CD4-positive, alpha-beta T cell (primary cell): ENCODE measurements around the gene ANKRD37. TPM values are rescaled to one million over a fixed set of nuclear protein-coding genes. Genes with fewer than 3 reads are reported as not detected.

Experiments used
- ATAC-seq: fragments of 200-7000 bp; cut with Tn5 transposase; one replicate; pipeline ENCODE4 v1.10.0; 2022; ENCODE audit warnings: mild to moderate bottlenecking; ENCODE audit not compliant: poor library complexity
- CTCF ChIA-PET: fragments of 350-600 bp; sonication (Branson Sonifier 250); formaldehyde crosslinking; loops from one replicate; lab custom pipeline; 2021; ENCODE audit warnings: antibody characterized with exemption, inconsistent platforms; lab: Charles Lee
- POLR2A ChIA-PET: fragments of 350-600 bp; sonication (Branson Sonifier 250); formaldehyde crosslinking; loops from one replicate; lab custom pipeline; 2021; ENCODE audit warnings: antibody characterized with exemption, inconsistent platforms; lab: Charles Lee
- DNase-seq, 14 experiments: peaks; one replicate each; pipeline ENCODE4 v3.0.0-alpha.2; 2013 to 2020; ENCODE audit warnings: mixed read lengths in 2 of 14
- H3K27ac ChIP-seq, 2 donors: one replicate each; pipeline versions ENCODE4 v1.5.1 to v1.7.0; 2013; ENCODE audit warnings: low read length in 2 of 2, low read depth in 1 of 2, mild to moderate bottlenecking in 1 of 2
- H3K27me3 ChIP-seq, 2 experiments: 1 replicate in 1 of 2; 2 replicates in 1 of 2; pipeline versions ENCODE4 v1.6.1 to v1.7.0; 2013; ENCODE audit warnings: low read length in 2 of 2, control low read depth in 1 of 2, mild to moderate bottlenecking in 1 of 2, moderate library complexity in 1 of 2; ENCODE audit not compliant: insufficient read depth in 2 of 2, control insufficient read depth in 1 of 2
- H3K36me3 ChIP-seq: one replicate; pipeline ENCODE4 v1.6.1; 2013; ENCODE audit warnings: low read length, control low read depth; ENCODE audit not compliant: insufficient read depth
- H3K4me1 ChIP-seq: one replicate; pipeline ENCODE4 v1.6.1; 2013; ENCODE audit warnings: low read length, control low read depth; ENCODE audit not compliant: insufficient read depth
- H3K4me3 ChIP-seq: one replicate; pipeline ENCODE4 v1.5.1; 2013; ENCODE audit warnings: mild to moderate bottlenecking, low read length, moderate library complexity
- H3K9me3 ChIP-seq, 2 experiments: 1 replicate in 1 of 2; 2 replicates in 1 of 2; pipeline versions ENCODE4 v1.6.1 to v1.7.0; 2013; ENCODE audit warnings: low read length in 2 of 2, mild to moderate bottlenecking in 2 of 2, control low read depth in 1 of 2, moderate library complexity in 1 of 2; ENCODE audit not compliant: control insufficient read depth in 1 of 2, insufficient read depth in 1 of 2
- H3K27ac Mint-ChIP-seq: one replicate; pipeline ENCODE4 v1.8.0; 2020; ENCODE audit warnings: mixed read lengths
- H3K27me3 Mint-ChIP-seq: one replicate; pipeline ENCODE4 v1.8.0; 2021; ENCODE audit warnings: mixed read lengths
- H3K36me3 Mint-ChIP-seq: one replicate; pipeline ENCODE4 v1.8.0; 2021; ENCODE audit warnings: low read depth, mixed read lengths
- H3K4me1 Mint-ChIP-seq: one replicate; pipeline ENCODE4 v1.8.0; 2021; ENCODE audit warnings: low read depth, mixed read lengths
- H3K4me3 Mint-ChIP-seq: one replicate; pipeline ENCODE4 v1.8.0; 2020; ENCODE audit warnings: mild to moderate bottlenecking, mixed read lengths
- H3K9me3 Mint-ChIP-seq: one replicate; pipeline ENCODE4 v1.8.0; 2020; ENCODE audit warnings: mixed read lengths
- CTCF ChIP-seq: fragments of 200-600 bp; IDR thresholded peaks from one replicate; pipeline ENCODE4 v1.8.0; 2022; ENCODE audit warnings: antibody characterized with exemption, mild to moderate bottlenecking
- intact Hi-C, 2 experiments: fragments of 100-400 bp; cut with DNase I in 1 of 2; cut with micrococcal nuclease in 1 of 2; formaldehyde crosslinking; loops; one replicate each; pipeline versions ENCODE4 v1.15.1 to v1.9.0; 2023 to 2025; cut with DNase I, micrococcal nuclease
- total RNA-seq, 174 experiments: library from RNA in 2 of 174; stranded (reverse) in 2 of 174; gene quantifications; one replicate each; pipeline ENCODE4 v1.2.3 and lab custom pipeline; 2021 to 2026

The ANKRD37 gene
- total RNA-seq, 2 experiments from 2014 or later: 10.3 to 11.6 TPM

- ATAC-seq: no peak
- peaks cover 5% of the 10 kb centered on the region for H3K36me3 ChIP-seq
- DNase-seq: no peak
- Mint-ChIP-seq H3K9me3 (no peaks in the 10 kb centered on the region), H3K36me3 (peaks cover 50% of the 10 kb centered on the region), H3K27ac (no peak overlapping the region), H3K4me1 (no peaks in the 10 kb centered on the region), H3K27me3 (no peaks in the 10 kb centered on the region), H3K4me3 (no peak overlapping the region)
- ChIA-PET POLR2A (no interaction called here), CTCF (no interaction called here)
- intact Hi-C loops: no loop called here
- H3K9me3 ChIP-seq: no peaks in the 10 kb centered on the region
- no peak overlapping the region for H3K4me3 ChIP-seq
- H3K27me3 ChIP-seq: no peaks in the 10 kb centered on the region
- TF ChIP-seq CTCF: no peak
- no peak overlapping the region for H3K27ac ChIP-seq
- H3K4me1 ChIP-seq: no peaks in the 10 kb centered on the region
Measured at GRCh38 chr4:185352202-185352601, 44.4 kb upstream of the ANKRD37 start.

- TF ChIP-seq CTCF: no peak
- Histone ChIP-seq H3K9me3 (no peaks in the 10 kb centered on the region), H3K27me3 (no peaks in the 10 kb centered on the region), H3K4me3 (no peak overlapping the region), H3K36me3 (peaks cover 5% of the 10 kb centered on the region), H3K27ac (no peak overlapping the region), H3K4me1 (no peaks in the 10 kb centered on the region)
- POLR2A ChIA-PET: no interaction called here
- Mint-ChIP-seq H3K27ac (no peak overlapping the region), H3K4me3 (no peak overlapping the region), H3K9me3 (no peaks in the 10 kb centered on the region), H3K27me3 (no peaks in the 10 kb centered on the region), H3K4me1 (no peaks in the 10 kb centered on the region), H3K36me3 (peaks cover 52% of the 10 kb centered on the region)
- no peak for ATAC-seq
- intact Hi-C loops: no loop called here
- DNase-seq: no peak
- CTCF ChIA-PET: no interaction called here
Measured at GRCh38 chr4:185352741-185353140, 43.9 kb upstream of the ANKRD37 start.

GRCh38 chr4:185357211-185357610 lies 39.4 kb upstream of the ANKRD37 start:
- Histone ChIP-seq H3K9me3 (no peaks in the 10 kb centered on the region), H3K36me3 (peaks cover 5% of the 10 kb centered on the region), H3K27ac (no peak overlapping the region), H3K27me3 (no peaks in the 10 kb centered on the region), H3K4me3 (no peak overlapping the region), H3K4me1 (no peaks in the 10 kb centered on the region)
- ATAC-seq (no peak), DNase-seq (no peak)
- Mint-ChIP-seq H3K27ac (no peak overlapping the region), H3K4me1 (no peaks in the 10 kb centered on the region), H3K4me3 (no peak overlapping the region), H3K27me3 (no peaks in the 10 kb centered on the region), H3K9me3 (no peaks in the 10 kb centered on the region), H3K36me3 (peaks cover 33% of the 10 kb centered on the region)
- intact Hi-C loops: no loop called here
- CTCF ChIA-PET: no interaction called here
- no peak for TF ChIP-seq CTCF
- POLR2A ChIA-PET: no interaction called here
